Ascending aorta (tissue), 2 donors: ENCODE data around the gene PCSK2. TPM values are rescaled to one million over a fixed set of nuclear protein-coding genes. Genes with fewer than 3 reads are reported as not detected.

Experiments used
- DNase-seq, 2 donors: peaks; one replicate each; pipeline ENCODE4 v3.0.0-alpha.2; 2019; ENCODE audit warnings: low spot score in 2 of 2
- H3K27ac ChIP-seq, 2 donors: fragments of 200-600 bp; sonication (generic); one replicate each; pipeline ENCODE4 v1.5.1; 2016 to 2017; ENCODE audit warnings: mild to moderate bottlenecking in 1 of 2
- H3K27me3 ChIP-seq: fragments of 200-600 bp; sonication (generic); one replicate; pipeline ENCODE4 v1.5.1; 2017
- H3K36me3 ChIP-seq, 2 donors: fragments of 200-600 bp; sonication (generic); one replicate each; pipeline ENCODE4 v1.5.1; 2016
- H3K4me1 ChIP-seq, 2 donors: fragments of 200-600 bp; sonication (generic); one replicate each; pipeline ENCODE4 v1.5.1; 2016 to 2017; ENCODE audit warnings: mild to moderate bottlenecking in 1 of 2
- H3K4me3 ChIP-seq, 2 donors: fragments of 200-600 bp; sonication (generic); one replicate each; pipeline ENCODE4 v1.5.1; 2016 to 2017; ENCODE audit warnings: mild to moderate bottlenecking in 1 of 2
- H3K9me3 ChIP-seq, 2 donors: fragments of 200-600 bp; sonication (generic); one replicate each; pipeline ENCODE4 v1.5.1; 2016
- CTCF ChIP-seq, 3 experiments: fragments of 200-600 bp in 2 of 3; fragments of 450-650 bp in 1 of 3; sonication (generic) in 2 of 3; IDR thresholded peaks; one replicate each; pipeline ENCODE4 v1.5.1; 2016 to 2019; ENCODE audit warnings: antibody characterized with exemption in 3 of 3, mild to moderate bottlenecking in 1 of 3, moderate library complexity in 1 of 3
- intact Hi-C: fragments of 100-400 bp; cut with DNase I; formaldehyde crosslinking; loops from one replicate; pipeline ENCODE4 v1.15.1; 2023
- total RNA-seq: library from RNA; depleted of rRNA; stranded (reverse); fragments of >200 nt; gene quantifications from one replicate; pipeline ENCODE4 v1.1.0, GENCODE V29; 2016

PCSK2 gene
- total RNA-seq, 1 donor from 2014 or later: not detected

- no peaks in the 10 kb centered on the region for H3K36me3 ChIP-seq
- no peaks in the 10 kb centered on the region for H3K4me1 ChIP-seq
- no peak overlapping the region for H3K27ac ChIP-seq
- no peak for TF ChIP-seq CTCF (IDR thresholded peaks at IDR 0.05)
- no peaks in the 10 kb centered on the region for H3K27me3 ChIP-seq
- no peak for DNase-seq
- intact Hi-C loops: no loop called here
- H3K4me3 ChIP-seq: no peak overlapping the region
- no peaks in the 10 kb centered on the region for H3K9me3 ChIP-seq
These were observed 230.2 kb downstream of the PCSK2 start for GRCh38 chr20:17457079-17457478.

- Histone ChIP-seq H3K9me3 (no peaks in the 10 kb centered on the region), H3K27ac (no peak overlapping the region), H3K4me3 (no peak overlapping the region), H3K27me3 (no peaks in the 10 kb centered on the region), H3K4me1 (no peaks in the 10 kb centered on the region), H3K36me3 (no peaks in the 10 kb centered on the region)
- DNase-seq: no peak
- no peak for TF ChIP-seq CTCF (IDR thresholded peaks at IDR 0.05)
- intact Hi-C loops: no loop called here
These were observed 230.8 kb downstream of the PCSK2 start for GRCh38 chr20:17457588-17458190.

GRCh38 chr20:17460119-17460518 is 233.3 kb downstream of the PCSK2 start:
- H3K27me3 ChIP-seq: no peaks in the 10 kb centered on the region
- no peaks in the 10 kb centered on the region for H3K36me3 ChIP-seq
- no peak for TF ChIP-seq CTCF (IDR thresholded peaks at IDR 0.05)
- intact Hi-C loops: no loop called here
- no peak overlapping the region for H3K27ac ChIP-seq
- DNase-seq: no peak
- H3K4me1 ChIP-seq: no peaks in the 10 kb centered on the region
- H3K4me3 ChIP-seq: no peak overlapping the region
- H3K9me3 ChIP-seq: no peaks in the 10 kb centered on the region

- Histone ChIP-seq H3K9me3 (no peaks in the 10 kb centered on the region), H3K36me3 (no peaks in the 10 kb centered on the region), H3K27me3 (no peaks in the 10 kb centered on the region), H3K4me1 (no peaks in the 10 kb centered on the region), H3K27ac (no peak overlapping the region), H3K4me3 (no peak overlapping the region)
- DNase-seq: no peak
- intact Hi-C loops: no loop called here
- no peak for TF ChIP-seq CTCF (IDR thresholded peaks at IDR 0.05)
These were observed 235.1 kb downstream of the PCSK2 start for GRCh38 chr20:17461941-17462340.

GRCh38 chr20:17463711-17464110 is 236.9 kb downstream of the PCSK2 start:
- Histone ChIP-seq H3K9me3 (no peaks in the 10 kb centered on the region), H3K4me1 (no peaks in the 10 kb centered on the region), H3K4me3 (no peak overlapping the region), H3K27ac (no peak overlapping the region), H3K27me3 (no peaks in the 10 kb centered on the region), H3K36me3 (no peaks in the 10 kb centered on the region)
- intact Hi-C loops: no loop called here
- no peak for TF ChIP-seq CTCF (IDR thresholded peaks at IDR 0.05)
- DNase-seq: no peak

GRCh38 chr20:17465236-17465635 is 238.4 kb downstream of the PCSK2 start:
- no peaks in the 10 kb centered on the region for H3K27me3 ChIP-seq
- H3K4me1 ChIP-seq: no peaks in the 10 kb centered on the region
- no peak for DNase-seq
- H3K9me3 ChIP-seq: no peaks in the 10 kb centered on the region
- no peak overlapping the region for H3K27ac ChIP-seq
- no peaks in the 10 kb centered on the region for H3K36me3 ChIP-seq
- H3K4me3 ChIP-seq: no peak overlapping the region
- no peak for TF ChIP-seq CTCF (IDR thresholded peaks at IDR 0.05)
- intact Hi-C loops: no loop called here
